H1 (cell line): ENCODE data around the gene FAM167B. TPM values are rescaled to one million over a fixed set of nuclear protein-coding genes. Genes with fewer than 3 reads are reported as not detected.
"Not testable (repeated sequence)": the region's sequence is repeated elsewhere in the genome, so short reads cannot be mapped to it uniquely, and the experiment has no call there.

Source experiments
- CTCF ChIA-PET: fragments of 300-600 bp; sonication (Branson Sonifier 250); formaldehyde crosslinking; loops from one replicate; lab custom pipeline; 2021; ENCODE audit not compliant: partially characterized antibody; lab: Charles Lee
- POLR2A ChIA-PET: fragments of 300-600 bp; sonication (Branson Sonifier 250); formaldehyde crosslinking; loops from one replicate; lab custom pipeline; 2021; ENCODE audit warnings: inconsistent platforms; ENCODE audit not compliant: partially characterized antibody; lab: Charles Lee
- DNase-seq, 2 experiments: peaks; one replicate each; pipeline versions ENCODE4 v3.0.0 to v3.0.0-alpha.2; 2010 to 2022; ENCODE audit warnings: low spot score in 2 of 2, low read depth in 1 of 2, mixed read lengths in 1 of 2
- FAIRE-seq: peaks from 2 replicates; lab custom pipeline; 2011; peaks lifted over from hg19 to GRCh38; lab: Jason Lieb, UNC
- H2AFZ ChIP-seq: 2 replicates; pipeline ENCODE4 v1.8.1; 2012; ENCODE audit warnings: low read length, inconsistent platforms
- H2AK5ac ChIP-seq: 2 replicates; pipeline ENCODE4 v1.6.1; 2013; ENCODE audit warnings: low read depth, low read length
- H2BK120ac ChIP-seq: replicated peaks from 2 replicates; pipeline ENCODE3; 2013; ENCODE audit warnings: low read depth, low read length, inconsistent platforms
- H2BK12ac ChIP-seq: 2 replicates; pipeline ENCODE4 v1.6.1; 2013; ENCODE audit warnings: low read depth, low read length
- H2BK15ac ChIP-seq: 2 replicates; pipeline ENCODE4 v1.6.1; 2013; ENCODE audit warnings: low read length
- H2BK20ac ChIP-seq: 2 replicates; pipeline ENCODE4 v1.6.1; 2013; ENCODE audit warnings: low read length
- H2BK5ac ChIP-seq: 2 replicates; pipeline ENCODE4 v1.6.1; 2013; ENCODE audit warnings: low read depth, low read length
- H3K14ac ChIP-seq: 2 replicates; pipeline ENCODE4 v1.6.1; 2013; ENCODE audit warnings: inconsistent platforms; ENCODE audit not compliant: insufficient read length
- H3K18ac ChIP-seq: 2 replicates; pipeline ENCODE4 v1.6.1; 2013; ENCODE audit warnings: low read length; ENCODE audit errors: extremely low read depth
- H3K23ac ChIP-seq: 2 replicates; pipeline ENCODE4 v1.6.1; 2013; ENCODE audit warnings: inconsistent platforms; ENCODE audit not compliant: insufficient read length
- H3K23me2 ChIP-seq: 2 replicates; pipeline ENCODE4 v1.6.1; 2013; ENCODE audit warnings: low read depth, low read length
- H3K27ac ChIP-seq: 2 replicates; pipeline ENCODE4 v1.6.1; 2011; ENCODE audit warnings: low read depth, low read length, inconsistent platforms
- H3K27me3 ChIP-seq, 4 experiments: replicated peaks in 1 of 4; 1 replicate in 1 of 4; 2 replicates in 3 of 4; pipeline versions ENCODE4 v1.6.1 to v1.8.1; 2011 to 2013; ENCODE audit warnings: low read length in 3 of 4, mild to moderate bottlenecking in 3 of 4, inconsistent platforms in 2 of 4, mixed read lengths in 2 of 4, moderate library complexity in 1 of 4; ENCODE audit not compliant: control insufficient read depth in 3 of 4, insufficient read depth in 3 of 4; ENCODE audit errors: extremely low read depth in 1 of 4
- H3K36me3 ChIP-seq, 4 experiments: 2 replicates each; pipeline versions ENCODE4 v1.6.1 to v1.8.1; 2011 to 2013; ENCODE audit warnings: mild to moderate bottlenecking in 4 of 4, low read length in 3 of 4, moderate library complexity in 2 of 4, control low read depth in 1 of 4, inconsistent platforms in 1 of 4; ENCODE audit not compliant: insufficient read depth in 4 of 4, control insufficient read depth in 2 of 4
- H3K4ac ChIP-seq: replicated peaks from 2 replicates; pipeline ENCODE3; 2013; ENCODE audit warnings: low read length, low read depth, mixed read lengths, inconsistent platforms; ENCODE audit not compliant: insufficient read length
- H3K4me1 ChIP-seq, 4 experiments: replicated peaks in 1 of 4; 1 replicate in 1 of 4; 2 replicates in 3 of 4; pipeline versions ENCODE4 v1.6.1 to v1.8.1; 2011 to 2013; ENCODE audit warnings: low read length in 3 of 4, inconsistent platforms in 2 of 4, mixed read lengths in 1 of 4; ENCODE audit not compliant: insufficient read depth in 4 of 4, control insufficient read depth in 3 of 4
- H3K4me2 ChIP-seq, 2 experiments: 2 replicates each; pipeline versions ENCODE4 v1.6.1 to v1.8.1; 2011 to 2013; ENCODE audit warnings: low read depth in 2 of 2, low read length in 2 of 2, control low read depth in 1 of 2, inconsistent platforms in 1 of 2, mild to moderate bottlenecking in 1 of 2; ENCODE audit not compliant: insufficient read depth in 1 of 2
- H3K4me3 ChIP-seq, 4 experiments: fragments of 200-600, 300-600 bp in 1 of 4; sonication (generic), shearing (Covaris generic), sonication (Bioruptor Twin) in 1 of 4; 2 replicates each; pipeline versions ENCODE4 v1.5.1 to v1.8.1; 2011 to 2016; ENCODE audit warnings: low read length in 4 of 4, low read depth in 3 of 4, control low read depth in 2 of 4, inconsistent platforms in 2 of 4, mild to moderate bottlenecking in 2 of 4, mixed read lengths in 1 of 4, moderate library complexity in 1 of 4; ENCODE audit not compliant: insufficient read depth in 2 of 4; ENCODE audit errors: extremely low read depth in 1 of 4
- H3K56ac ChIP-seq: replicated peaks from 2 replicates; pipeline ENCODE3; 2013; ENCODE audit warnings: low read depth, mild to moderate bottlenecking, mixed read lengths, low read length, inconsistent platforms; ENCODE audit not compliant: insufficient read length
- H3K79me1 ChIP-seq: 2 replicates; pipeline ENCODE4 v1.6.1; 2013; ENCODE audit warnings: low read depth, low read length, control low read depth
- H3K79me2 ChIP-seq, 2 experiments: 2 replicates each; pipeline versions ENCODE4 v1.6.1 to v1.8.1; 2012 to 2013; ENCODE audit warnings: low read length in 2 of 2, mild to moderate bottlenecking in 2 of 2, inconsistent platforms in 1 of 2; ENCODE audit not compliant: insufficient read depth in 2 of 2, control insufficient read depth in 1 of 2
- H3K9ac ChIP-seq, 4 experiments: replicated peaks in 1 of 4; 1 replicate in 1 of 4; 2 replicates in 3 of 4; pipeline versions ENCODE4 v1.6.1 to v1.8.1; 2011 to 2013; ENCODE audit warnings: low read depth in 3 of 4, low read length in 3 of 4, control low read depth in 2 of 4, mild to moderate bottlenecking in 2 of 4, moderate library complexity in 2 of 4, inconsistent platforms in 1 of 4; ENCODE audit errors: extremely low read depth in 1 of 4
- H3K9me3 ChIP-seq, 2 experiments: 2 replicates each; pipeline versions ENCODE4 v1.6.1 to v1.8.1; 2012 to 2013; ENCODE audit warnings: mild to moderate bottlenecking in 2 of 2, moderate library complexity in 2 of 2, control low read depth in 1 of 2, inconsistent platforms in 1 of 2, low read depth in 1 of 2, low read length in 1 of 2, mixed read lengths in 1 of 2; ENCODE audit not compliant: insufficient read depth in 2 of 2
- H4K20me1 ChIP-seq, 2 experiments: replicated peaks in 1 of 2; 2 replicates each; pipeline versions ENCODE3 to v1.8.1; 2011 to 2013; ENCODE audit warnings: inconsistent platforms in 2 of 2, low read length in 2 of 2, mild to moderate bottlenecking in 1 of 2; ENCODE audit not compliant: insufficient read depth in 2 of 2, control insufficient read depth in 1 of 2
- H4K5ac ChIP-seq: 2 replicates; pipeline ENCODE4 v1.6.1; 2013; ENCODE audit warnings: low read length, low read depth, mixed read lengths, inconsistent platforms; ENCODE audit not compliant: insufficient read length
- H4K8ac ChIP-seq: 2 replicates; pipeline ENCODE4 v1.8.0; 2013; ENCODE audit warnings: mild to moderate bottlenecking, moderate library complexity, low read length, inconsistent platforms; ENCODE audit not compliant: insufficient read depth; ENCODE audit errors: extremely low read depth
- H4K91ac ChIP-seq: replicated peaks from 2 replicates; pipeline ENCODE3; 2013; ENCODE audit warnings: low read length, mixed read lengths, inconsistent platforms; ENCODE audit not compliant: insufficient read length
- CHD1 ChIP-seq: IDR thresholded peaks from 2 replicates; pipeline ENCODE4 v1.6.1; 2012; ENCODE audit warnings: low read depth, low read length, improper control_type of control experiment
- GTF2F1 ChIP-seq: IDR thresholded peaks from 2 replicates; pipeline ENCODE4 v1.6.1; 2012; ENCODE audit warnings: low read depth, low read length, improper control_type of control experiment, borderline replicate concordance
- KDM5A ChIP-seq: fragments of 200-600 bp; IDR thresholded peaks from 2 replicates; pipeline ENCODE4 v1.7.1; 2012; ENCODE audit warnings: mild to moderate bottlenecking, low read length, inconsistent platforms, mixed read lengths
- NRF1 ChIP-seq: IDR thresholded peaks from 2 replicates; pipeline ENCODE4 v1.6.1; 2011; ENCODE audit warnings: mild to moderate bottlenecking, low read depth, low read length, improper control_type of control experiment
- USF2 ChIP-seq: IDR thresholded peaks from 2 replicates; pipeline ENCODE4 v1.6.1; 2011; ENCODE audit warnings: low read length, improper control_type of control experiment
- ZNF274 ChIP-seq: IDR thresholded peaks from 2 replicates; pipeline ENCODE4 v1.7.0; 2012; ENCODE audit warnings: low read length, borderline replicate concordance; ENCODE audit errors: extremely low read depth
- WGBS, 2 experiments: shearing (Covaris generic) in 1 of 2; methylation state at CpG; one replicate each; pipeline versions ENCODE4 v1.1.6 to v1.1.7; 2013 to 2015; ENCODE audit warnings: low lambda C conversion rate in 2 of 2, mixed read lengths in 2 of 2, inconsistent platforms in 1 of 2, low coverage in 1 of 2, missing lambda C conversion rate in 1 of 2; ENCODE audit not compliant: insufficient replicate concordance in 2 of 2, insufficient coverage in 1 of 2, insufficient read length in 1 of 2; ENCODE audit errors: extremely low coverage in 1 of 2, missing lambda C conversion rate in 1 of 2; 5-methylcytosine and 5-hydroxymethylcytosine counted together
- polyA plus RNA-seq, 7 experiments: library from polyadenylated mRNA; depleted of rRNA in 3 of 7; stranded (reverse) in 5 of 7; unstranded in 2 of 7; fragments of >200 nt in 5 of 7; fragments of 200-250 nt in 2 of 7; gene quantifications; 1 replicate in 5 of 7; 2 replicates in 1 of 7; 4 replicates in 1 of 7; pipeline versions ENCODE4 v1.2.1 to v1.2.3, GENCODE V29; 2011 to 2013; ENCODE audit warnings: missing spikeins in 2 of 7, mixed read lengths in 2 of 7
- total RNA-seq: library from RNA; stranded (reverse); fragmentation: NEBNext Ultra II Directional; extraction: Animal tissue kit (Norgen Biotek cat#: 25700); gene quantifications from 2 replicates; pipeline ENCODE4 v1.2.1, GENCODE V29; 2021
- TF ChIP-seq, protein P1 (sequence below): IDR thresholded peaks from 2 replicates; pipeline ENCODE4 v1.6.1; 2012; ENCODE audit warnings: inconsistent platforms
- TF ChIP-seq, protein P2 (sequence below): IDR thresholded peaks from 2 replicates; pipeline ENCODE4 v1.6.1; 2012; ENCODE audit warnings: inconsistent platforms

The FAM167B gene
- total and polyA plus RNA-seq, 2 of the 8 experiments (the other 6 are each of a cell fraction or from before 2014, with no cell fraction given) = 2.8 to 3.9 TPM

DNA sequence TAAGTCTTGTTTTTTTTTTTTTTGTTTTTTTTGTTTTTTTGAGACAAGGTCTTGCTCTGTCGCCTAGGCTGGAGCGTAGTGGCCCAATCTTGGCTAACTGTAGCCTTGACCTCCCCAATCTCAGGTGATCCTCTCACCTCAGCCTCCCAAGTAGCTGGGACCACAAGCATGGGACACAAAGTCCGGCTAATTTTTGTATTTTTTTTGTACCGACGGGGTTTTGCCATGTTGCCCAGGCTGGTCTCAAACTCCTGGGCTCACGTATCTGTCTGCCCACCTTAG, 10.1 kb downstream of the FAM167B start (continued):
- no peak for TF ChIP-seq ZNF274
- TF ChIP-seq GTF2F1 = no peak
- TF ChIP-seq USF2 = no peak
- TF ChIP-seq, protein P1, sequence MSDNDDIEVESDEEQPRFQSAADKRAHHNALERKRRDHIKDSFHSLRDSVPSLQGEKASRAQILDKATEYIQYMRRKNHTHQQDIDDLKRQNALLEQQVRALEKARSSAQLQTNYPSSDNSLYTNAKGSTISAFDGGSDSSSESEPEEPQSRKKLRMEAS = no peak
- TF ChIP-seq CHD1 = no peak
- TF ChIP-seq NRF1 = no peak
- TF ChIP-seq, protein P2, sequence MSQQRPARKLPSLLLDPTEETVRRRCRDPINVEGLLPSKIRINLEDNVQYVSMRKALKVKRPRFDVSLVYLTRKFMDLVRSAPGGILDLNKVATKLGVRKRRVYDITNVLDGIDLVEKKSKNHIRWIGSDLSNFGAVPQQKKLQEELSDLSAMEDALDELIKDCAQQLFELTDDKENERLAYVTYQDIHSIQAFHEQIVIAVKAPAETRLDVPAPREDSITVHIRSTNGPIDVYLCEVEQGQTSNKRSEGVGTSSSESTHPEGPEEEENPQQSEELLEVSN = no peak
- TF ChIP-seq KDM5A = no peak

DNA sequence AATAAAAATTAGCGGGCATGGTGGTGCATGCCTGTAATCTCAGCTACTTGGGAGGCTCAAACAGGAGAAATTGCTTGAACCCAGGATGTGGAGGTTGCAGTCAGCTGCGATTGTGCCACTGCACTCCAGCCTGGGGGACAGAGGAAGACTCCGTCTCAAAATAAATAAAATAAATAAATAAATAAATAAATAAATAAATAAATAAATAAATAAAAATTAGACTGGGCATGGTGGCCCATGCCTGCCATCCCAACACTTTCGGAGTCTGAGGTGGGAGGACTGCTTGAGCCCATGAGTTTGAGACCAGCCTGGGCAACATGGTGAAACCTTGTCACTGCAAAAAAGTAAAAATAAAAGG, 16.2 kb downstream of the FAM167B start:
- FAIRE-seq, H4K5ac ChIP-seq: not testable (repeated sequence)
- CTCF ChIA-PET = interaction anchor here (1.2 to 1.6 kb wide), 2 partner anchors 15 to 17 kb away, joined by 3 read pairs; no protein-coding TSS in a partner anchor

More for the DNA sequence above, 16.2 kb downstream of the FAM167B start:
- H3K18ac ChIP-seq, H3K56ac ChIP-seq, H2BK5ac ChIP-seq, H2AK5ac ChIP-seq, H3K27ac ChIP-seq, POLR2A ChIA-PET, H3K23me2 ChIP-seq, H3K79me1 ChIP-seq, H3K23ac ChIP-seq, H3K4ac ChIP-seq, H3K4me1 ChIP-seq, H2BK20ac ChIP-seq, H4K91ac ChIP-seq, DNase-seq, H3K4me3 ChIP-seq, H2AFZ ChIP-seq, H3K4me2 ChIP-seq, H3K9ac ChIP-seq, H3K79me2 ChIP-seq, H2BK15ac ChIP-seq, H3K14ac ChIP-seq, H3K9me3 ChIP-seq, H4K8ac ChIP-seq, H2BK12ac ChIP-seq, H3K36me3 ChIP-seq, H3K27me3 ChIP-seq, H4K20me1 ChIP-seq, H2BK120ac ChIP-seq: not testable (repeated sequence)
- 96% methylated on average over 4 of the region's 4 CpGs; no CpG with 5 or more reads in 1 of the 2 experiments for WGBS, 2 experiments
